HFFc6 (cell line): Measurements from ENCODE around the gene MYO18B. TPM values are rescaled to one million over a fixed set of nuclear protein-coding genes. Genes with fewer than 3 reads are reported as not detected.

ENCODE experiments used
- DNase-seq: peaks from one replicate; pipeline ENCODE4 v3.0.0-alpha.2; 2018
- H3K27ac Mint-ChIP-seq: 2 replicates; pipeline ENCODE4 v1.8.0; 2020; ENCODE audit warnings: mild to moderate bottlenecking, mixed read lengths
- H3K27me3 Mint-ChIP-seq: 2 replicates; pipeline ENCODE4 v1.8.0; 2021; ENCODE audit warnings: mild to moderate bottlenecking, moderate library complexity, mixed read lengths; ENCODE audit not compliant: insufficient read depth
- H3K36me3 Mint-ChIP-seq: 2 replicates; pipeline ENCODE4 v1.8.0; 2021; ENCODE audit warnings: low read depth, mixed read lengths
- H3K4me1 Mint-ChIP-seq: 2 replicates; pipeline ENCODE4 v1.8.0; 2020; ENCODE audit warnings: low read depth, mixed read lengths
- H3K4me3 Mint-ChIP-seq: 2 replicates; pipeline ENCODE4 v1.8.0; 2020; ENCODE audit warnings: mild to moderate bottlenecking, moderate library complexity, mixed read lengths
- H3K9me3 Mint-ChIP-seq: 2 replicates; pipeline ENCODE4 v1.8.0; 2020; ENCODE audit warnings: mild to moderate bottlenecking, mixed read lengths
- total RNA-seq, 6 experiments: library from RNA; stranded (reverse); fragmentation: NEBNext Ultra II Directional; extraction: Animal tissue kit (Norgen Biotek cat#: 25700); gene quantifications; 2 replicates in 1 of 6; 3 replicates in 5 of 6; pipeline ENCODE4 v1.2.3, GENCODE V29; 2021
- TF ChIP-seq, protein P1 (sequence below): fragments of 200-600 bp; sonication (generic); IDR thresholded peaks from 2 replicates; pipeline ENCODE4 v1.5.0; 2021; ENCODE audit warnings: antibody characterized with exemption, mild to moderate bottlenecking

MYO18B gene
- total RNA-seq, 6 experiments from 2014 or later: 0.02 TPM; not detected in 5

DNA sequence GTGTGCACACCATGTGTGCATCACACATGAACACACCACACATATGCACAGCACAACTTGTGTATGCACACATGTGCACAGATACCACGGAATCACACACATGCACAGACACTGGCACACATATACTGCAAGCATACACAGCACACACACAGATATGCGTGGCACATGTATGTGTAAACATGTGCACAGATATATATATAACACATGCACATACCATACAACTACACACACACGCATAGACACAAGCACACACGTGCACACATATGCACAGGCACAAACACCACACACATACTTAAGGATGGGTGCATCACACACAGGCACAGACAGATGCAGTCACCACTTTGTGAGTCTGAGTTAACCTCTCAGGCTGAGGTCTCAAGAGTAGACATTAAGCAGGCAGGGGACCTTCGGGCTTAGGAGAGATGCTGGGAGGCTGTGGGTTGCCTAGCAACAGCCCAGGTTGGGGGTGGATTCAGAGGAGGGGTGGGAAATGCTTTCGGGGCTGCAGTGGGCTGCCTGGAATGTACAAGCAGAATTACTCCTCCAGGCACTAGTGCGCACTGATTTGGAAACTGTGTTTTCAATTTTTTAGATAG is 82.9 kb downstream of the MYO18B start:
- no peak overlapping the region for H3K27ac Mint-ChIP-seq
- no peak overlapping the region for H3K4me3 Mint-ChIP-seq
- H3K9me3 Mint-ChIP-seq: peaks cover 56% of the 10 kb centered on the region
- H3K36me3 Mint-ChIP-seq: peaks cover 17% of the 10 kb centered on the region
- H3K27me3 Mint-ChIP-seq: no peaks in the 10 kb centered on the region; the same call in 1 of the 2 replicates
- no peak for DNase-seq
- H3K4me1 Mint-ChIP-seq: no peaks in the 10 kb centered on the region
- TF ChIP-seq, protein P1, sequence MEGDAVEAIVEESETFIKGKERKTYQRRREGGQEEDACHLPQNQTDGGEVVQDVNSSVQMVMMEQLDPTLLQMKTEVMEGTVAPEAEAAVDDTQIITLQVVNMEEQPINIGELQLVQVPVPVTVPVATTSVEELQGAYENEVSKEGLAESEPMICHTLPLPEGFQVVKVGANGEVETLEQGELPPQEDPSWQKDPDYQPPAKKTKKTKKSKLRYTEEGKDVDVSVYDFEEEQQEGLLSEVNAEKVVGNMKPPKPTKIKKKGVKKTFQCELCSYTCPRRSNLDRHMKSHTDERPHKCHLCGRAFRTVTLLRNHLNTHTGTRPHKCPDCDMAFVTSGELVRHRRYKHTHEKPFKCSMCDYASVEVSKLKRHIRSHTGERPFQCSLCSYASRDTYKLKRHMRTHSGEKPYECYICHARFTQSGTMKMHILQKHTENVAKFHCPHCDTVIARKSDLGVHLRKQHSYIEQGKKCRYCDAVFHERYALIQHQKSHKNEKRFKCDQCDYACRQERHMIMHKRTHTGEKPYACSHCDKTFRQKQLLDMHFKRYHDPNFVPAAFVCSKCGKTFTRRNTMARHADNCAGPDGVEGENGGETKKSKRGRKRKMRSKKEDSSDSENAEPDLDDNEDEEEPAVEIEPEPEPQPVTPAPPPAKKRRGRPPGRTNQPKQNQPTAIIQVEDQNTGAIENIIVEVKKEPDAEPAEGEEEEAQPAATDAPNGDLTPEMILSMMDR: no peak

- Mint-ChIP-seq H3K4me1 (no peaks in the 10 kb centered on the region), H3K4me3 (no peak overlapping the region), H3K36me3 (peaks cover 6% of the 10 kb centered on the region)
Observed at GRCh38 chr22:25827415-25827814, 85.4 kb downstream of the MYO18B start.

DNA sequence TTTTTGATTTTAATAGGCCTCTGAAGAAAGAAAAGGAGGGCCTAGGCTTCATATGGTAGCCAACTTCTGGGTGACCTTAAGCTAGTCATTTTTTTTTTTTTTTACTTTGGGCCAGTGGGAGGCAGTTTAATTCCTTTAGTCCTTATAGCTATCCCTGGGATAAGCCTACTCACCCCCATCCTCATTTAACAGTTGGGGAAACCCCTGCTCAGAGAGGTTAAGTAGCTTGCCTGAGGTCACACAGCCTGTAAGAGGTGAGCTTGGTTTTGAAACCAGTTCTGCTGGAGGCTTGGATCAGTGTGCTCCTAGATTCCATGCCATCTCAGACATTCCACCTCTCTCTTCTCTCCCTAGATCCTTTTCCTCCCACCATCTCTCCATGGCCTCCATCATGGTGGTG is 86.4 kb downstream of the MYO18B start:
- H3K9me3 Mint-ChIP-seq: peaks cover 58% of the 10 kb centered on the region
- TF ChIP-seq, protein P1: no peak
- DNase-seq: no peak

More at GRCh38 chr22:25827415-25827814, 85.4 kb downstream of the MYO18B start:
- TF ChIP-seq, protein P1: no peak
- Mint-ChIP-seq H3K9me3 (peaks cover 56% of the 10 kb centered on the region), H3K27me3 (no peaks in the 10 kb centered on the region; the same call in 1 of the 2 replicates), H3K27ac (no peak overlapping the region)
- DNase-seq: no peak

DNA sequence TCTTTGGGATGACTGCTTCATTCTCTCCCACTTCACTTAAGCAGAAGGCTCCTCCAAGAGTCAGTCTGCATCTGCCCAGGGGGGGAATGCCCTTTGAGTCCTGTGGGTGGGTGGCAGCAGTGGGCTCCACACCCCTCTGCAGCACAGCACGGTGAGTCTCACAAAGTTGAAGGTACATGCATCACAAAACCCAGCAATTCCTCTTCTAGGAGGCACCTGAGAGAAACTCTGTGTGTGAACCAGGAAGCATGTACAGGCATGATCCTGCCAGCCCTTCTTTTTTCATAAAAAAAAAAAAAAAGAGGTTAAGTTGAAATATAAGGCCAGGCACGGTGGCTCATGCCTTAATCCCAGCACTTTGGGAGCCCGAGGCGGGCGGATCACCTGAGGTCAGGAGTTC is 87.2 kb downstream of the MYO18B start:
- no peak overlapping the region for H3K27ac Mint-ChIP-seq
- TF ChIP-seq, protein P1: no peak
- H3K36me3 Mint-ChIP-seq: peaks cover 4% of the 10 kb centered on the region
- H3K4me3 Mint-ChIP-seq: no peak overlapping the region
- no peaks in the 10 kb centered on the region; the same call in 1 of the 2 replicates for H3K27me3 Mint-ChIP-seq
- peaks cover 58% of the 10 kb centered on the region for H3K9me3 Mint-ChIP-seq
- no peak for DNase-seq
- no peaks in the 10 kb centered on the region for H3K4me1 Mint-ChIP-seq

More for the DNA sequence above, 86.4 kb downstream of the MYO18B start:
- H3K27me3 Mint-ChIP-seq: no peaks in the 10 kb centered on the region; the same call in 1 of the 2 replicates
- H3K36me3 Mint-ChIP-seq: peaks cover under 1% of the 10 kb centered on the region
- H3K4me1 Mint-ChIP-seq: no peaks in the 10 kb centered on the region
- no peak overlapping the region for H3K27ac Mint-ChIP-seq
- H3K4me3 Mint-ChIP-seq: no peak overlapping the region

DNA sequence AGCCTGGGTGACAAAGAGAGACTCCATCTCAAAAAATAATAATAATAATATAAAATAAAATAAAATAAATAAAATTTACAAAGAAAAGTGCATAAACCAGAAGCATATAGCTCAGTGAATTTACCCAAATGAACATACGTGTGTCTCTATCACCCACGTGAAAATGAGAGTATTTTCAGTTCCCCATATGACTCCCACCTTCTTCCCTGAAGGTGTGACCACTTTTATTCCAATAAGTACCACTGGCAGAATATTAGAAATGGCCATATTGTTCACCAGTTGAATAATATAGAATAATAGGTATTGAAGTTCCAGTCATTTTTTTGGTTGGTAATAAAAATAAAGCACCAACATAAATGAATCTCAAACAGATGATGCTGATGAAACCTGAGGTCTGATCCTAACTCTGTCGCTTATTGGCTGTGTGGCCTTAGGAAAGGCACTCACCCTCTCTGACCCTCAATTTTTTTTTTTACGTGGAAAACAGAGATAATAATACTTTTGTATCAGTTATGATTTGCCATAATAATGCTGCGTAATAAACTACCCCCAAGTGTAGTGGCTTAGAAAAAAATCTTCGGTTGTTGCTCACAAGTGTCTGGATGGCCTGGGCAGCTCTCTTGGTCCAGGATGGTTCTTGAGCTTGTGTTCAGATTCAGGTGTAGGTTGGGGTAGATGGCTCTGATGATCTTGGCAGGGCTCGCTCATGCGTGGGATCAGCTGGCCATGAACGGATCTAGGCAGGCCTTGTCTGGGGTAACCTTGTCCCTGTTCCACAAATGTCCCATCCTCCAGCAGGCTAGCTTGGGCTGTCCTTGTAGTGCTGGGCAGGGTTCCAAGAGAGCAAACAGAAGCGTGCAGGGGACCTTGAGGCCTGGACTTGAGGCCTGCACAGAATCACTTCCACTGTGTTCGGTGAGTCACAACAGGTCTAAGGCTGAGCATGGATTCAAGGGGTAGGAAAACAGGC is 88.1 kb downstream of the MYO18B start:
- H3K27me3 Mint-ChIP-seq: no peaks in the 10 kb centered on the region; the same call in 1 of the 2 replicates
- H3K36me3 Mint-ChIP-seq: peaks cover 11% of the 10 kb centered on the region; the same call in 1 of the 2 replicates
- DNase-seq: no peak
- no peaks in the 10 kb centered on the region for H3K4me1 Mint-ChIP-seq
- H3K9me3 Mint-ChIP-seq: peaks cover 58% of the 10 kb centered on the region
- H3K27ac Mint-ChIP-seq: no peak overlapping the region
- TF ChIP-seq, protein P1: no peak
- no peak overlapping the region for H3K4me3 Mint-ChIP-seq
